Measurements from ENCODE around the gene TANC2. TPM values are rescaled to one million over a fixed set of nuclear protein-coding genes. Genes with fewer than 3 reads are reported as not detected.
A peak's percentile ranks its signal among the peaks of the same experiment; 100 is the strongest.

The TANC2 gene
- total and polyA plus RNA-seq, 9 of the 15 experiments (the other 6 are each of a cell fraction or from before 2014, with no cell fraction given) = 0.46 to 7.8 (median 4.5) TPM

DNA sequence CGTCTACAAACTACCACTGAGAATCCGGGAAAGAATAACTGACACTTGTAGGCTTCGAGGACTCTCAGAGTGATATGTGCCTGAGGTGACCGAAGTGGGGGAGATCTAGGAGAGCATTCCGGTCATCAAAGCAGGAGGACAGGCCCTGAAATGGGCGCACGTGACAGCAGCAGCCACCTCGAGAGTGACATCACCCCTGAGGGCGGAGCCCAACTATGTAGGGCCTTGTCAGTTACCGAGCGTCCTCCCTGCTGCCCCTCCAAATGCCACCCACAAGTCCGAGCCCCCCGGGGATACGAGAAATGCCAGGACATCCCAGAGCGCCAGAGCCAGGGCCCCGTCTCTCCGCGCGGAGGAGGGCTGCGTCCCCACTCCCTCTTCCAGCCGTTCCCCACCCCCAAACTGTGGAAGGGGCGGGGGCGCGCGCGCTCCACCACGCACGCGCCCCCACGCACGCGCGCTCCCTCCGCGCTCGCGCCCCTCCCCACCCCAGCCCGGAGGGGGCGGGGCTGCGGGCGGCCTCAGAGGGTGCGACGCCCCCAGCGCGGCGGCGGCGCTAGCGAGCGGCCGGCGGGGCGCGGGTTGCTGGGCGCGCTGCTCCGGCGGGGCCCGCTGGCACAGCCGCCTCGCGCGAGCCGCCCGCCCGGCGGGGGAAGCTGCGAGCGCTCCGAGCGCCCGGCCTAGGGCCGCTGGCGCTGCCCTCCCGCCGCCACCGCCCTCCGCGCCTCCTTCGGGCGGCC is at the start of gene TANC2 (continued):
- TF ChIP-seq SRSF3 (IDR thresholded peaks at IDR 0.05; ENCODE audit: insufficient read depth, low read length) (no peak), ZZZ3 (IDR thresholded peaks at IDR 0.05) (no peak), PHB (CRISPR knock-in tag; IDR thresholded peaks at IDR 0.05) (no peak), DMBX1 (CRISPR knock-in tag; IDR thresholded peaks at IDR 0.05; ENCODE audit: borderline replicate concordance) (peak; percentile 60; the same call in 1 of the 2 replicates), EP400 (IDR thresholded peaks at IDR 0.05) (peak; percentile 62), NR2C2 (CRISPR knock-in tag; IDR thresholded peaks at IDR 0.05) (no peak), NR2C2 (tag; IDR thresholded peaks at IDR 0.05) (peak; percentile 56; the same call in 1 of the 2 replicates), SMAD3 (CRISPR knock-in tag; conservative IDR thresholded peaks at IDR 0.05) (0 out of 2 replicates have a peak, but pooled peaks have one; percentile 18), ZNF76 (CRISPR knock-in tag; IDR thresholded peaks at IDR 0.05; ENCODE audit: borderline replicate concordance) (0 out of 2 replicates have a peak, but pooled peaks have one; percentile 12), JUND (IDR thresholded peaks at IDR 0.05; ENCODE audit: borderline replicate concordance, low read depth, low read length) (peak; percentile 87), JUND (tag; IDR thresholded peaks at IDR 0.05; ENCODE audit: borderline replicate concordance, low read depth, low read length) (peak; percentile 88; the same call in 2 of the 3 replicates), POLR2H (tag; IDR thresholded peaks at IDR 0.05; ENCODE audit: low read depth) (no peak), ZNF197 (CRISPR knock-in tag; IDR thresholded peaks at IDR 0.05; ENCODE audit: low read depth) (peak; percentile 60; the same call in 1 of the 2 replicates), ZNF23 (CRISPR knock-in tag; IDR thresholded peaks at IDR 0.05) (no peak), BHLHE40 (IDR thresholded peaks at IDR 0.05; ENCODE audit: low read length) (peak; percentile 97), CBX3 (IDR thresholded peaks at IDR 0.05; ENCODE audit: borderline replicate concordance in 1 of 2, low read length in 2 of 2) (0 out of 3 replicates have a peak, but pooled peaks of 1 of the 2 experiments have one; percentile 47), NRF1 (conservative IDR thresholded peaks at IDR 0.05 in 1 of 2, IDR thresholded peaks at IDR 0.05 in 1 of 2) (peak; percentile 88 to 89), KDM2B (CRISPR knock-in tag; IDR thresholded peaks at IDR 0.05) (no peak)
- TF ChIP-seq, protein P1, sequence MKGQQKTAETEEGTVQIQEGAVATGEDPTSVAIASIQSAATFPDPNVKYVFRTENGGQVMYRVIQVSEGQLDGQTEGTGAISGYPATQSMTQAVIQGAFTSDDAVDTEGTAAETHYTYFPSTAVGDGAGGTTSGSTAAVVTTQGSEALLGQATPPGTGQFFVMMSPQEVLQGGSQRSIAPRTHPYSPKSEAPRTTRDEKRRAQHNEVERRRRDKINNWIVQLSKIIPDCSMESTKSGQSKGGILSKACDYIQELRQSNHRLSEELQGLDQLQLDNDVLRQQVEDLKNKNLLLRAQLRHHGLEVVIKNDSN (CRISPR knock-in tag; IDR thresholded peaks at IDR 0.05) = peak; percentile 93
- TF ChIP-seq, protein P2, sequence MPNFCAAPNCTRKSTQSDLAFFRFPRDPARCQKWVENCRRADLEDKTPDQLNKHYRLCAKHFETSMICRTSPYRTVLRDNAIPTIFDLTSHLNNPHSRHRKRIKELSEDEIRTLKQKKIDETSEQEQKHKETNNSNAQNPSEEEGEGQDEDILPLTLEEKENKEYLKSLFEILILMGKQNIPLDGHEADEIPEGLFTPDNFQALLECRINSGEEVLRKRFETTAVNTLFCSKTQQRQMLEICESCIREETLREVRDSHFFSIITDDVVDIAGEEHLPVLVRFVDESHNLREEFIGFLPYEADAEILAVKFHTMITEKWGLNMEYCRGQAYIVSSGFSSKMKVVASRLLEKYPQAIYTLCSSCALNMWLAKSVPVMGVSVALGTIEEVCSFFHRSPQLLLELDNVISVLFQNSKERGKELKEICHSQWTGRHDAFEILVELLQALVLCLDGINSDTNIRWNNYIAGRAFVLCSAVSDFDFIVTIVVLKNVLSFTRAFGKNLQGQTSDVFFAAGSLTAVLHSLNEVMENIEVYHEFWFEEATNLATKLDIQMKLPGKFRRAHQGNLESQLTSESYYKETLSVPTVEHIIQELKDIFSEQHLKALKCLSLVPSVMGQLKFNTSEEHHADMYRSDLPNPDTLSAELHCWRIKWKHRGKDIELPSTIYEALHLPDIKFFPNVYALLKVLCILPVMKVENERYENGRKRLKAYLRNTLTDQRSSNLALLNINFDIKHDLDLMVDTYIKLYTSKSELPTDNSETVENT (CRISPR knock-in tag; IDR thresholded peaks at IDR 0.05) = no peak
- TF ChIP-seq, protein P3, sequence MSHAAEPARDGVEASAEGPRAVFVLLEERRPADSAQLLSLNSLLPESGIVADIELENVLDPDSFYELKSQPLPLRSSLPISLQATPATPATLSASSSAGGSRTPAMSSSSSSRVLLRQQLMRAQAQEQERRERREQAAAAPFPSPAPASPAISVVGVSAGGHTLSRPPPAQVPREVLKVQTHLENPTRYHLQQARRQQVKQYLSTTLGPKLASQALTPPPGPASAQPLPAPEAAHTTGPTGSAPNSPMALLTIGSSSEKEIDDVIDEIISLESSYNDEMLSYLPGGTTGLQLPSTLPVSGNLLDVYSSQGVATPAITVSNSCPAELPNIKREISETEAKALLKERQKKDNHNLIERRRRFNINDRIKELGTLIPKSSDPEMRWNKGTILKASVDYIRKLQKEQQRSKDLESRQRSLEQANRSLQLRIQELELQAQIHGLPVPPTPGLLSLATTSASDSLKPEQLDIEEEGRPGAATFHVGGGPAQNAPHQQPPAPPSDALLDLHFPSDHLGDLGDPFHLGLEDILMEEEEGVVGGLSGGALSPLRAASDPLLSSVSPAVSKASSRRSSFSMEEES (CRISPR knock-in tag; IDR thresholded peaks at IDR 0.05) = peak; percentile 67
- TF ChIP-seq, protein P4, sequence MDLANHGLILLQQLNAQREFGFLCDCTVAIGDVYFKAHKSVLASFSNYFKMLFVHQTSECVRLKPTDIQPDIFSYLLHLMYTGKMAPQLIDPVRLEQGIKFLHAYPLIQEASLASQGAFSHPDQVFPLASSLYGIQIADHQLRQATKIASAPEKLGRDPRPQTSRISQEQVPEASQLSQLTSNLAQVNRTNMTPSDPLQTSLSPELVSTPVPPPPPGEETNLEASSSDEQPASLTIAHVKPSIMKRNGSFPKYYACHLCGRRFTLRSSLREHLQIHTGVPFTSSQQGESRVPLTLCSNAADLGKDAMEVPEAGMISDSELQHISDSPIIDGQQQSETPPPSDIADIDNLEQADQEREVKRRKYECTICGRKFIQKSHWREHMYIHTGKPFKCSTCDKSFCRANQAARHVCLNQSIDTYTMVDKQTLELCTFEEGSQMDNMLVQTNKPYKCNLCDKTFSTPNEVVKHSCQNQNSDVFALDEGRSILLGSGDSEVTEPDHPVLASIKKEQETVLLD (IDR thresholded peaks at IDR 0.05) = 0 out of 2 replicates have a peak, but pooled peaks have one; percentile 52
